Ishikawa (cell line): ENCODE measurements around the gene BRCA2.

ENCODE experiments used
- CEBPB ChIP-seq: IDR thresholded peaks from 2 replicates; pipeline ENCODE4 v1.6.1; 2012
- EGR1 ChIP-seq: IDR thresholded peaks from 2 replicates; pipeline ENCODE4 v1.6.1; 2012
- EP300 ChIP-seq: IDR thresholded peaks from 2 replicates; pipeline ENCODE4 v1.6.1; 2012; ENCODE audit warnings: borderline replicate concordance
- FOXM1 ChIP-seq: IDR thresholded peaks from 2 replicates; pipeline ENCODE4 v1.6.1; 2012; ENCODE audit warnings: low read depth, borderline replicate concordance
- MAX ChIP-seq: IDR thresholded peaks from 2 replicates; pipeline ENCODE4 v1.6.1; 2012
- NFIC ChIP-seq: IDR thresholded peaks from 2 replicates; pipeline ENCODE4 v1.6.1; 2012
- REST ChIP-seq: IDR thresholded peaks from 2 replicates; pipeline ENCODE4 v1.6.1; 2012; ENCODE audit warnings: low read depth, mild to moderate bottlenecking
- TAF1 ChIP-seq: IDR thresholded peaks from 2 replicates; pipeline ENCODE4 v1.6.1; 2012; ENCODE audit warnings: low read depth, mild to moderate bottlenecking
- TEAD4 ChIP-seq: IDR thresholded peaks from 2 replicates; pipeline ENCODE4 v1.6.1; 2012
- YY1 ChIP-seq: IDR thresholded peaks from 2 replicates; pipeline ENCODE4 v1.6.1; 2012; ENCODE audit warnings: low read depth
- ZBTB7A ChIP-seq: IDR thresholded peaks from 2 replicates; pipeline ENCODE4 v1.6.1; 2012; ENCODE audit warnings: low read depth
- TF ChIP-seq, protein P1 (sequence below): IDR thresholded peaks from 2 replicates; pipeline ENCODE4 v1.6.1; 2012

GRCh38 chr13:32432856-32433255, 117.5 kb downstream of the BRCA2 start:
- no peak for TF ChIP-seq YY1
- no peak for TF ChIP-seq EP300
- no peak for TF ChIP-seq TEAD4
- no peak for TF ChIP-seq FOXM1
- TF ChIP-seq REST = no peak
- no peak for TF ChIP-seq EGR1
- no peak for TF ChIP-seq ZBTB7A
- no peak for TF ChIP-seq TAF1
- no peak for TF ChIP-seq NFIC
- TF ChIP-seq, protein P1, sequence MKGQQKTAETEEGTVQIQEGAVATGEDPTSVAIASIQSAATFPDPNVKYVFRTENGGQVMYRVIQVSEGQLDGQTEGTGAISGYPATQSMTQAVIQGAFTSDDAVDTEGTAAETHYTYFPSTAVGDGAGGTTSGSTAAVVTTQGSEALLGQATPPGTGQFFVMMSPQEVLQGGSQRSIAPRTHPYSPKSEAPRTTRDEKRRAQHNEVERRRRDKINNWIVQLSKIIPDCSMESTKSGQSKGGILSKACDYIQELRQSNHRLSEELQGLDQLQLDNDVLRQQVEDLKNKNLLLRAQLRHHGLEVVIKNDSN = no peak
- no peak for TF ChIP-seq MAX
- TF ChIP-seq CEBPB = no peak
